ENCODE data around the gene SLC25A47.

The SLC25A47 gene

DNA sequence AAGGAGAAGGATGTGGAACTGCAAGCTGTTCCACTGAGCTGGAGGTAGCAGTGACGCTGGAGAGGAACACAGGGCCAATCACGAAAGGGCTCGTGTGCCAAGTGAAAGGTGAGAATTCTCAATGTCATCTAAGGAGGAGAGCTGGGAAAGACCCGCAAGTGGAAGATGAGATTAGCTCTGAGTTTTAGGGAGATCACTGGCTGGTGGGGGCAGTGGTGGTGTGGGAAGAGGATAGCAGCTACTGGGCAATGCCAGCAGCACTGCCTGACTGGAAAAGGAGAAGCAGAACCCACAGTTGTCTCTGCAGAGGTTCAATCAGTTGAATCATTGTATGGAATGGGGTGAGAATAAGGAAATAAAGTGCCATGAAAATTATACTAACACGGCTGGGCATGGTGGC lies 27.8 kb downstream of the SLC25A47 start:
- peaks cover 30% of the 10 kb centered on the region for H3K36me3 ChIP-seq (ENCODE audit: control insufficient read depth, insufficient read depth, low read length)
- no peaks in the 10 kb centered on the region for H3K4me1 ChIP-seq (ENCODE audit: control insufficient read depth, insufficient read depth, low read length)
- no peak overlapping the region for H3K9ac ChIP-seq (ENCODE audit: low read length)
- no peak overlapping the region for H3K4me3 ChIP-seq (ENCODE audit: low read length)
- no peaks in the 10 kb centered on the region for H3K27me3 ChIP-seq (ENCODE audit: control insufficient read depth, insufficient read depth, low read length)
- no peak overlapping the region for H3K27ac ChIP-seq (ENCODE audit: low read depth, low read length)

DNA sequence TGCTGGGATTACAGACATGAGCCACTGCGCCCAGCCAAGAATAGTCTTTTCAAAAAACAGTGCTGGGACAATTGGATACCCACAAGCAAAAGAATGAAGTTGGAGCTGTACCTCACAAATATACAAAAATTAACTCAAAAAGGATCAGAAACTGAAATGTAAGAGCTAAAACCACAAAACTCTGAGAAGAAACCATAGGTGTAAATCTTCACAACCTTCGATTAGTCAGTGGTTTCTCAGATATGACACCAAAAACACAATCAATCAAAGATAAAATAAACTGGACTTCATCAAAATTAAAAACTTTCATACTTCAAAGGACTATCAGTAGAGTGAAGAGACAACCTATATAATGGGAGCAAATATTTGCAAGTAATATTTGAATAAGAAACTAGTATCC lies 35.3 kb downstream of the SLC25A47 start:
- no peak overlapping the region for H3K4me3 ChIP-seq (ENCODE audit: low read length)

DNA sequence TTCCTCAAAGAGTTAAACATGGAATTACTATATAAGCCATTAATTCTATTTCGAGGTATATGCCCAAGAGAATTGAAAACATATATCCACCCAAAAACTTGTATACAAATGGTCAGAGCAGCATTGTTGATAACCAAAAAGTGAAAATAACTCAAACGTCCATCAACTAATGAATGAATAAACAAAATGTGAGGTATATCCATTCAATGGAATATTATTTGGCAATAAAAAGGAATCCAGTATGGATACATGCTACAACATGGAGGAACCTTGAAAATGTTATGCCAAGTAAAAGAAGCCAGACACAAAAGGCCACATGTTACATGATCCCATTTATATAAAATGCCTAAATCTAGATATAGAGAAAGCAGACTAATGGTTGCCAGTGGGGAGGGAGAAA lies 36.0 kb downstream of the SLC25A47 start:
- Histone ChIP-seq H3K4me1 (ENCODE audit: control insufficient read depth, insufficient read depth, low read length) (no peaks in the 10 kb centered on the region), H3K27me3 (ENCODE audit: control insufficient read depth, insufficient read depth, low read length) (no peaks in the 10 kb centered on the region), H3K9ac (ENCODE audit: low read length) (no peak overlapping the region), H3K4me3 (ENCODE audit: low read length) (no peak overlapping the region), H3K27ac (ENCODE audit: low read depth, low read length) (no peak overlapping the region), H3K36me3 (ENCODE audit: control insufficient read depth, insufficient read depth, low read length) (peaks cover 25% of the 10 kb centered on the region)

More for the DNA sequence above, 35.3 kb downstream of the SLC25A47 start:
- Histone ChIP-seq H3K27ac (ENCODE audit: low read depth, low read length) (no peak overlapping the region), H3K27me3 (ENCODE audit: control insufficient read depth, insufficient read depth, low read length) (no peaks in the 10 kb centered on the region), H3K36me3 (ENCODE audit: control insufficient read depth, insufficient read depth, low read length) (peaks cover 29% of the 10 kb centered on the region), H3K9ac (ENCODE audit: low read length) (no peak overlapping the region), H3K4me1 (ENCODE audit: control insufficient read depth, insufficient read depth, low read length) (no peaks in the 10 kb centered on the region)

DNA sequence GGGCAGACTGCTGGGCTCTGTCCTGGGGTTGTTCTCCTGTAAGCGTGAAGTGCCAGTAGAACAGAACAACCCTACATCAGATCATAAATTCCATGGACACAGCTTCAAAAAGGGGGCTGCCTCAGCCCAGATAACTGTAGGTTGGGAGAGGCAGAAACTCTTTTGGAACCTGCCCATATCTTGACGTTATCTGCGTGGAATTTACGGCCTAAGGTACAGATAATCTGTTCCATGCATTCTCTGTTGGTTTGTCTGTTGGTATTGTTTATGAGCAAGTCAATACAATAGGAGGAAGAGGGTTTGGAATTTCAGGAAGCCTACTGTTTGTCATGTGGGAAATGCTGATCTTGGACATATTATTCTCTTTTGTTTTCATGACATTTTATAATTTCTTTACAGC lies 36.7 kb downstream of the SLC25A47 start:
- H3K4me1 ChIP-seq (ENCODE audit: control insufficient read depth, insufficient read depth, low read length): no peaks in the 10 kb centered on the region
- no peak overlapping the region for H3K27ac ChIP-seq (ENCODE audit: low read depth, low read length)
- H3K9ac ChIP-seq (ENCODE audit: low read length): no peak overlapping the region
- no peak overlapping the region for H3K4me3 ChIP-seq (ENCODE audit: low read length)
- no peaks in the 10 kb centered on the region for H3K27me3 ChIP-seq (ENCODE audit: control insufficient read depth, insufficient read depth, low read length)
- H3K36me3 ChIP-seq (ENCODE audit: control insufficient read depth, insufficient read depth, low read length): peaks cover 21% of the 10 kb centered on the region

DNA sequence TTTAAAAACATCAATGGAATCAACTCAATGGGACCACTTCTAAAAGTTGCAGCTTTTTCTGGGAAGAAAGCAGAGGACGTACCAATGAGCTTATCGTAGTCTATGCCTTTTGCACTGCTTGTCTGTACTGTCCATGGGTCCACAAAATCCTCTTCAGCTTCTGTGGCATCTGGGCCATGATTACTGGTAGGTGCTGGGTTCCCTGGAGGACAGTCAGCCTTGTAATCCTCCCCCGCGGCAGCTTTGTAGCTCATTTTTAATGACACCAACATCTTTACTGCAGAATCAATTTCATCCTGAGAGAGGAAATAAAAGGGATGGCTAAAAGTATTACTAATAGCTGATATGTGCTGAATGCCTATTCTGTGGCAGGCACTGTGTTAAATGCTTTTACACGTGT lies 38.5 kb downstream of the SLC25A47 start:
- Histone ChIP-seq H3K4me3 (ENCODE audit: low read length) (no peak overlapping the region), H3K27ac (ENCODE audit: low read depth, low read length) (no peak overlapping the region), H3K9ac (ENCODE audit: low read length) (no peak overlapping the region), H3K27me3 (ENCODE audit: control insufficient read depth, insufficient read depth, low read length) (no peaks in the 10 kb centered on the region), H3K36me3 (ENCODE audit: control insufficient read depth, insufficient read depth, low read length) (peaks cover 21% of the 10 kb centered on the region), H3K4me1 (ENCODE audit: control insufficient read depth, insufficient read depth, low read length) (no peaks in the 10 kb centered on the region)

DNA sequence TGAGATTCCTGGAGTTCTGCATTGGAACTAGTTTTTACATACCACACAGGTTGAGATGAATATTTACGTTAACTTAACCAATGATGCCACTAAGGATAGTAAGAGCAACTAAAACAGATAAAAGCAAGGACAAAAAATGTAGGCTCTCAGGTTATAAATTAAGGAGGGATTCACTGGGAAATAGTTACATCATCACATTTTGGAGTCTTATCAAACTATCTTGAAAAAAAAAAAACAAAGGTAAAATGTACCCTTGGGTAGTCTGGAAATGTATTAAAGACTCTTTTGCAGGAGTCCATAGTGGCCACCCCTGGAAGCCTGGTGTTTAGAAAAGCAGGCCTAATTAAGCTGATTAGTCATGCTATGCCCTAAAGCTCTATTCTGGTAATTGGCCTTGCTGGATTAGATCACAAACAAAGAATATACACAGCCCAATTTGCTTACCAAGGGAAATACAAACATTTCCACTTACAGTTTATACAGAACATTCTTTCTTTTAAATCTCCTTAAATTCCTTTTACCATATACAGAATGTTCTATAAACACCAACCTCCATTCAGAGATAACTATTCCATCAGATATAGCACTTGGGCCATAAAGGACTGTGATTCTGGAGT lies 39.3 kb downstream of the SLC25A47 start:
- Histone ChIP-seq H3K36me3 (ENCODE audit: control insufficient read depth, insufficient read depth, low read length) (peaks cover 21% of the 10 kb centered on the region), H3K4me1 (ENCODE audit: control insufficient read depth, insufficient read depth, low read length) (no peaks in the 10 kb centered on the region), H3K9ac (ENCODE audit: low read length) (no peak overlapping the region), H3K27me3 (ENCODE audit: control insufficient read depth, insufficient read depth, low read length) (no peaks in the 10 kb centered on the region), H3K27ac (ENCODE audit: low read depth, low read length) (no peak overlapping the region), H3K4me3 (ENCODE audit: low read length) (no peak overlapping the region)

DNA sequence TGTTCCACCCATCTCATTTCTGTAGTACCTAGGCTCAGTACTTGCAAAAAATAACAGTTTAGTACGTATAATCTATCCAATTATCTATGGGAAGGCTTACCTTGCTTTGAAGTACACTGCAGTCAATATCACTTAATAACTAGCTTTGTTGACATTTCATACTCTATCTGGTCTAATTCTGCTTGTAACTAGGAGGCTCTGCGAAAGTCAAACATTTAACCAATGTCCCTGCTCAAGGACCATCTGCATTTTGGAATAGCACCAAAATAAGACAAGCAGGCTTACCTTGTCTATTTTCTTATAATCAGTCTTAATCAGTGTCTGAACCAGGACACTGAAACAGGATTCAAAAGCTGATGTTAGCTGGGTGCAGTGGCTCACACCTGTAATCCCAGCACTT lies 39.9 kb downstream of the SLC25A47 start:
- no peaks in the 10 kb centered on the region for H3K4me1 ChIP-seq (ENCODE audit: control insufficient read depth, insufficient read depth, low read length)
- H3K27me3 ChIP-seq (ENCODE audit: control insufficient read depth, insufficient read depth, low read length): no peaks in the 10 kb centered on the region
- no peak overlapping the region for H3K27ac ChIP-seq (ENCODE audit: low read depth, low read length)
- H3K4me3 ChIP-seq (ENCODE audit: low read length): no peak overlapping the region
- H3K9ac ChIP-seq (ENCODE audit: low read length): no peak overlapping the region
- peaks cover 21% of the 10 kb centered on the region for H3K36me3 ChIP-seq (ENCODE audit: control insufficient read depth, insufficient read depth, low read length)

DNA sequence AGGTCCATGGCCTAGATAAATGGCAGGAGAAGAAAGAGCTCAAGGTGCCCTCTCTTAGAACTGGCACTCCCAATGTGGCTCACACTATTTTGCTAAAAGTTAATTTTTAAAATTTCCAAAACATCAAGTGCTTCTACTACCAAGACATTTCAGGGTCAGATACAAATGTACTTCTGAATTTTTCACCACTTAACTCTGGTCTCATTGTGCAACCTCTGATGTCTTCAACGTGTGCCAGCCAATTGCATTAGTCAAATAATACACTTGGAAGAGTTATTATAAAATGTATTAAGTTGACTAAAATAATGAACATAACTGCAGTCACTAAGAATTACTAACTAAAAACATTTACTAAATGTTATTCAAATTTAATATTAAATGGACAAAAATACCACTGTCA lies 41.3 kb downstream of the SLC25A47 start:
- Histone ChIP-seq H3K36me3 (ENCODE audit: control insufficient read depth, insufficient read depth, low read length) (peaks cover 19% of the 10 kb centered on the region), H3K4me3 (ENCODE audit: low read length) (no peak overlapping the region), H3K4me1 (ENCODE audit: control insufficient read depth, insufficient read depth, low read length) (no peaks in the 10 kb centered on the region), H3K27ac (ENCODE audit: low read depth, low read length) (no peak overlapping the region), H3K9ac (ENCODE audit: low read length) (no peak overlapping the region), H3K27me3 (ENCODE audit: control insufficient read depth, insufficient read depth, low read length) (no peaks in the 10 kb centered on the region)

DNA sequence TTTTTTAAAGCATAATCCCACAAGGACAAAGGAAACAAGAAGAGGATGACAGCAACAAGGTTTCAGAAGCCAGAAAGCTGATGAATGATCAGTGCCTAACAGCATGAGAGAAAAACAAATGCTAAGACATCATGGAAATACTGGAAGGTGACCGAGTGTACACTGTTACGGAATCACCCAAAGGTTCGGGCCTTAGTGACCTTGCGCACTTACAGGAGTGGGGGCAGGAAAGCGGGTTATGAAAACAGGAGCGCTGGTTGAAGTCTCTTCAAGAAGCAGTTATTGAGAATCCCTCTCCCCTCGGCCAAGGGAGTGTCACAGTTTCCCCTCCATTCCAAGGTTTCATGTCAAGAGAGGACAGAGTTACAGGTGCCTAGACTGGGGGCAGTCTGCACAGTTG lies 42.6 kb downstream of the SLC25A47 start:
- H3K36me3 ChIP-seq (ENCODE audit: control insufficient read depth, insufficient read depth, low read length): peaks cover 10% of the 10 kb centered on the region

DNA sequence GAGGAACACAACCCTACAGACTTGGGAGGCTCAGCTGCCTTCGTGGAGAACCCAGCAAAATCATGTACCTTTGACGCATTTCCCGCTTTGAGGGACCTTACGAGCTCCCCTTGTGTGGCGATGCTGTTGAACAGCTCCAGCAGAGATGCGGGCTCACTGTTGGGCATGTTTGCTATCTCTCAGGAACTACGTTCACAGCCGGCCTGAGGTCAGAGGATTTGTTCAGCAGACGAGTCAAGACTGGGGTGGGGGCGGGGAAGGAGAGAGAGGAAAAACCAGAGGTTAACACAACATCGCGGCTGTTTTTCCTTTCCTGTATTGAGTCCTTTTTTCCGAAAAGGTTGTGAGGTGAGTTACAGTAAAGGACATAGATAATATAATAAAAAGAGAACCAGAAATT lies 45.9 kb downstream of the SLC25A47 start:
- Histone ChIP-seq H3K4me1 (ENCODE audit: control insufficient read depth, insufficient read depth, low read length) (no peaks in the 10 kb centered on the region), H3K36me3 (ENCODE audit: control insufficient read depth, insufficient read depth, low read length) (peaks cover 4% of the 10 kb centered on the region), H3K4me3 (ENCODE audit: low read length) (no peak overlapping the region), H3K9ac (ENCODE audit: low read length) (no peak overlapping the region), H3K27ac (ENCODE audit: low read depth, low read length) (no peak overlapping the region), H3K27me3 (ENCODE audit: control insufficient read depth, insufficient read depth, low read length) (no peaks in the 10 kb centered on the region)

More for the DNA sequence above, 42.6 kb downstream of the SLC25A47 start:
- Histone ChIP-seq H3K4me3 (ENCODE audit: low read length) (no peak overlapping the region), H3K4me1 (ENCODE audit: control insufficient read depth, insufficient read depth, low read length) (no peaks in the 10 kb centered on the region), H3K27ac (ENCODE audit: low read depth, low read length) (no peak overlapping the region), H3K27me3 (ENCODE audit: control insufficient read depth, insufficient read depth, low read length) (no peaks in the 10 kb centered on the region), H3K9ac (ENCODE audit: low read length) (no peak overlapping the region)

DNA sequence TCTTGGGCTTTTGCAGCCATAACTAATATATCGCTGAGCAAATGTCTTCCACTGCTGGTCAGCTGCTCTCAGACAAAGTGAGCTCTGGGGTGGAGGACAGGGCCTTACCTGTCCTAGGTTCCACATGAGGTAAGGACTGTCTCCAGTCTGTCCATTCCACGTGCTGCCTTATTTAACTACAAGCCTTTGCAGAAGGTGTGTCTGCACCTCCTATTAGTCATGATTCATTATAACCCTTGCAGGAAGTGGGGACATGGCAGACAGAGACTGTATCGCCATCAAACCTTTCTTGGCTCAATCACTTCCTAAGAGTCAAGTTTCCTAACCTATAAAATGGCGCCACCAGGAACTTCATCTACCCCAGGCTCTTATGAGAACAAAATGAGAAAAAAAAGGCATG lies 46.9 kb downstream of the SLC25A47 start:
- H3K4me1 ChIP-seq (ENCODE audit: control insufficient read depth, insufficient read depth, low read length): peaks cover 4% of the 10 kb centered on the region

DNA sequence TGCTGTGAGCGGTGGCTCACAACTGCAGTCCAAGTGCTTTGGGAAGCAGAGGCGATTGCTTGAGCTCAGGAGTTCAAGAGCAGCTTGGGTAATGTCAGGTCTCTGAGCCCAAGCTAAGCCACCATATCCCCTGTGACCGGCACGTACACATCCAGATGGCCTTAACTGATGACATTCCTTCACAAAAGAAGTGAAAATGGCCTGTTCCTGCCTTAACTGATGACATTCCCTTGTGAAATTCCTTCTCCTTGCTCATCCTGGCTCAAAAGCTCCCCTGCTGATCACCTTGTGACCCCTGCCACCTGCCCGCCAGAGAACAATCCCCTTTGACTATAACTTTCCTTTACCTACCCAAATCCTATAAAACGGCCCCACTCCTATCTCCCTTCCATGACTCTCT lies 48.6 kb downstream of the SLC25A47 start:
- no peak overlapping the region for H3K9ac ChIP-seq (ENCODE audit: low read length)
- H3K4me1 ChIP-seq (ENCODE audit: control insufficient read depth, insufficient read depth, low read length): peaks cover 7% of the 10 kb centered on the region
- H3K36me3 ChIP-seq (ENCODE audit: control insufficient read depth, insufficient read depth, low read length): peaks cover 2% of the 10 kb centered on the region
- H3K27ac ChIP-seq (ENCODE audit: low read depth, low read length): no peak overlapping the region
- H3K27me3 ChIP-seq (ENCODE audit: control insufficient read depth, insufficient read depth, low read length): no peaks in the 10 kb centered on the region
- no peak overlapping the region for H3K4me3 ChIP-seq (ENCODE audit: low read length)

More for the DNA sequence above, 46.9 kb downstream of the SLC25A47 start:
- H3K27ac ChIP-seq (ENCODE audit: low read depth, low read length): no peak overlapping the region
- H3K4me3 ChIP-seq (ENCODE audit: low read length): no peak overlapping the region
- H3K27me3 ChIP-seq (ENCODE audit: control insufficient read depth, insufficient read depth, low read length): no peaks in the 10 kb centered on the region
- peaks cover 4% of the 10 kb centered on the region for H3K36me3 ChIP-seq (ENCODE audit: control insufficient read depth, insufficient read depth, low read length)
- no peak overlapping the region for H3K9ac ChIP-seq (ENCODE audit: low read length)

DNA sequence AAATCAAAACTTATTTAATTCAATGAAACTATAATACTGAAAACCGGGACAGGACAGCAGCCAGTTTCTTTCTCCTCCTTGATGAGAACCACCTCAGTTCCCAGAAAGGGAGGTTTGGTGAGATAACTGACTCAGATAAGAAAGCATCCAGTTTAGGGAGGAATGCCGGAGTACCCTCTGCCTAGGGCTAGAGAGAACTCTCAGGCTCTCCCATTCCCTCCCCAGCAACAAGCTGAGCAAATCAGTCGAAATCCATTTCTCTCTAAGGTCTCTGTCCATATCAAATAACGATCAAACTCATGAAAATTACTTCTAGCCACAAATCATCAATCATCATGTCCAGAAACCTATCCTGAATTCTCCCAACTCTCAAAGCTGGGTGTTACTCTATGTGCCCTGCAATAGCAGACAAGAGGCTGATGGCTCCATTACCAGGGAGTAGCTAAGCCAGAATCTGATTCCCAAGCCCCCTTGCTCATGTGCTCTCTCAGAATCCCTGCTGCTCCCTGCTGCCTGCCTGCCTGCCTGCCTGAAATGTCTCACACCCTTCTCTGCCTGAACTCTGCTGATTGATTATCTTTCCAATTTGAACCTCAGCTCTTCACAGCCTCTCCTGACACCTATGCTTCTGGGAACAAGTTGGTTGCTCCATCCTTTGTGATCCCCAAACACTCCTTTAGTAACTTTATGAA lies 49.4 kb downstream of the SLC25A47 start:
- H3K4me1 ChIP-seq (ENCODE audit: control insufficient read depth, insufficient read depth, low read length): peaks cover 9% of the 10 kb centered on the region
- no peak overlapping the region for H3K27ac ChIP-seq (ENCODE audit: low read depth, low read length)
- no peak overlapping the region for H3K4me3 ChIP-seq (ENCODE audit: low read length)
- no peak overlapping the region for H3K9ac ChIP-seq (ENCODE audit: low read length)
- H3K36me3 ChIP-seq (ENCODE audit: control insufficient read depth, insufficient read depth, low read length): peaks cover 2% of the 10 kb centered on the region
- no peaks in the 10 kb centered on the region for H3K27me3 ChIP-seq (ENCODE audit: control insufficient read depth, insufficient read depth, low read length)

Measured in rectal smooth muscle tissue (tissue), 1 donor.